Duodenal mucosa (tissue), 2 donors: ENCODE data around the gene GPR161.

Experiments
- H3K27ac ChIP-seq: one replicate; pipeline ENCODE4 v1.7.0; 2013; ENCODE audit warnings: low read depth, low read length
- H3K27me3 ChIP-seq, 2 donors: one replicate each; pipeline ENCODE4 v1.7.0; 2013; ENCODE audit warnings: low read length in 2 of 2, control low read depth in 1 of 2; ENCODE audit not compliant: insufficient read depth in 2 of 2, control insufficient read depth in 1 of 2
- H3K36me3 ChIP-seq, 2 donors: one replicate each; pipeline ENCODE4 v1.7.0; 2013; ENCODE audit warnings: low read length in 2 of 2, control low read depth in 1 of 2; ENCODE audit not compliant: insufficient read depth in 2 of 2, control insufficient read depth in 1 of 2
- H3K4me1 ChIP-seq, 2 donors: one replicate each; pipeline ENCODE4 v1.7.0; 2013; ENCODE audit warnings: low read length in 2 of 2, control low read depth in 1 of 2; ENCODE audit not compliant: insufficient read depth in 2 of 2, control insufficient read depth in 1 of 2
- H3K4me3 ChIP-seq, 2 donors: one replicate each; pipeline ENCODE4 v1.7.0; 2013; ENCODE audit warnings: low read length in 2 of 2, low read depth in 1 of 2
- H3K9ac ChIP-seq, 2 donors: one replicate each; pipeline ENCODE4 v1.7.0; 2013; ENCODE audit warnings: low read length in 2 of 2, low read depth in 1 of 2
- H3K9me3 ChIP-seq, 2 donors: one replicate each; pipeline ENCODE4 v1.7.0; 2013; ENCODE audit warnings: low read length in 2 of 2, control low read depth in 1 of 2; ENCODE audit not compliant: control insufficient read depth in 1 of 2

Gene GPR161

DNA sequence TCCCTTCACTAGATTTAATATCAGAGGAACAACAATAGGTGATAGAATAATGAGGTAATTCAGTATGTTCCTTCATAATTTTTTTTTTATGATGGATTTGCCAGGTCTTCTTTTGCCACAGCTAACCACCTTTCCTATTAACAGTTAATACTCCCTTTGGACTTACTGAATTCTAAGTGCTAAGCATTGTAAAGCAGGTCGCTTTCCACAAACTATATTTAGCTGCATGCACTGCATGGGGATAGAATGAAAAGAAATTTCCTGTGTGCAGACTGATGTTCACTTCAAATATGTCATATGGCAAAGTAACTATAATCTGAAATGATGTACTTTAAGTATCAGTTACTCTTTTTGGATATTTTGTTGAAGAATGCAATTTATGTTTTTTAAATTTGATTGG is 85.8 kb downstream of the GPR161 start:
- no peaks in the 10 kb centered on the region for H3K27me3 ChIP-seq
- no peaks in the 10 kb centered on the region for H3K4me1 ChIP-seq
- no peak overlapping the region for H3K9ac ChIP-seq
- H3K36me3 ChIP-seq, result peaks cover 10 to 12% of the 10 kb centered on the region in 2 donors
- H3K4me3 ChIP-seq, result no peak overlapping the region
- H3K9me3 ChIP-seq, result no peaks in the 10 kb centered on the region
- no peak overlapping the region for H3K27ac ChIP-seq

DNA sequence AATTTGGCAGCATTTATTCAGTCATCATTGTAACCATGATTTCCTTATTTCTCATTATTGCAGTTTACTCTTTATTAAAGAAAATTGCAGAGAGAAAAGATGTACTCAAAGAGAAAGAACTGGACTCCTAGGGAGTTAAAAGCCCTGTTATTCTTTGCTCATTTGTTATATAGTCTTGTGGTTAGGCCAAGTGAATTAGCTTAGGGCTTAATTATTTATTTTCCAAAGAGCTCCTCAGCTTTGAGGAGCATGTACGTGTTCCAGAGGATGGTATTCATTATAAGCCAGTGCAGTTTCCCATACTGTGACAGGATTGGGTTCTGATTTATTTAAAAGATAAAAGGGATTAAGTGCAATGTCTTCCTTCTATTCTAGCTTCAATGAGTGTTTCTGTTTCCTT is 86.4 kb downstream of the GPR161 start:
- Histone ChIP-seq H3K9ac (no peak overlapping the region), H3K4me1 (no peaks in the 10 kb centered on the region), H3K27ac (no peak overlapping the region), H3K9me3 (no peaks in the 10 kb centered on the region), H3K27me3 (no peaks in the 10 kb centered on the region), H3K36me3 (peaks cover 10 to 12% of the 10 kb centered on the region in 2 donors), H3K4me3 (no peak overlapping the region)

DNA sequence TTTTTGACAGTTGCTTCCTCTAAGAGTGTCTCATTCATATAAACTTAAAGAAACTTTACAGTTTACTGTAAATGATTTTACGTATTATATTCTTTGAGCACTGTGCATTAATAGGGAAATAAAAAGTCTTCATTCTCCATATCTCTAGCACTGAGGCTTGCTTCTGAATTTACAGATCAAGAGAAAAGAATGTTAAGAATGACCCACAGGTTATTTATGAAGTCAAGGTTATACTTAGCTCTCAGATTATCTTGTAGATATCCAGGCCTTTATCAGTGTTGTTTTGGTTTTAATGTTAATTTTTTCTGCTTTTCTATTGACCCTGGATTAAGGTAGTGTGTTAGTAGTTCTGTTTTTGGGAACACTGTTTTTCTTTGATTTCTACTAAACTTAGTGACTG is 91.4 kb downstream of the GPR161 start:
- Histone ChIP-seq H3K9me3 (no peaks in the 10 kb centered on the region), H3K36me3 (peaks cover 17 to 18% of the 10 kb centered on the region in 2 donors), H3K4me1 (no peaks in the 10 kb centered on the region), H3K4me3 (no peak overlapping the region), H3K27me3 (no peaks in the 10 kb centered on the region), H3K27ac (no peak overlapping the region), H3K9ac (no peak overlapping the region)

DNA sequence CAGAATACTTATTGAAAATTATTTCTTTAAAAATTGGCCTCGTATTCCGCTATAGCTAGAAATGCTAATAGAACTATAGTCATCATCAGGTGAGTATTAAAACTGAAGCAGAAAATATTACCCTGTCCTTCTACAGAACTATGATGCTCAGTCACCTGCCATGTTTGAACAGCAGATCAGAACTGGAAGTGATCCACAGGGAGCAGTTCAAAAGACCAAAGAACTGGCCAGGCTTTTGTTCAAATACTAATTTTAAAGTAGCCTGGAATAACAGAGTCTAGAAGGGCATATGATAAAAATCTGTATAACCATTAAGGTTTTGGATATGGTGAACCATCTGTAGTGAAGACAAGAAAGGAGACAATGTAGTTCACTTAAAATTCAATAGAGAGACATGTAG is 94.4 kb downstream of the GPR161 start:
- no peak overlapping the region for H3K4me3 ChIP-seq
- H3K9me3 ChIP-seq, result no peaks in the 10 kb centered on the region
- H3K27ac ChIP-seq, result no peak overlapping the region
- H3K27me3 ChIP-seq, result no peaks in the 10 kb centered on the region
- H3K36me3 ChIP-seq, result peaks cover 15 to 17% of the 10 kb centered on the region in 2 donors
- H3K9ac ChIP-seq, result no peak overlapping the region
- no peaks in the 10 kb centered on the region for H3K4me1 ChIP-seq

DNA sequence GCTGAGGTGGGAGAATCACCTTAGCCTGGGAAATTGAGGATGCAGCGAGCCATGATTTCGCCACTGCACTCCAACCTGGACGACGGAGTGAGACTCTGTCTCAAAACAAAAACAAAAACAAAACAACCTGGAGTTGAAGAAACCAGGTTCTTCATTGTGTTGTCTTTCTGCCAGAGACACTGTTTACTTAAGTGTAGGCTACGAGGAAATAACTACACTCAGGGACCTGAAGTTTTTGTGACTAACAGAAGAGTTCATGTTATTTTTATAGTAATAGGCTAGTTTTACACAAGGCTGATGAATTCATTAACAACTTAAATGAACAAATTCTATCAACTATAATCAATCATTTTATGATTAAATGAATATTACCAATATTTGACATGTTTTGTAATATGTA is 101.4 kb downstream of the GPR161 start:
- no peaks in the 10 kb centered on the region for H3K9me3 ChIP-seq
- no peaks in the 10 kb centered on the region for H3K27me3 ChIP-seq
- H3K27ac ChIP-seq, result no peak overlapping the region
- no peak overlapping the region for H3K4me3 ChIP-seq
- H3K36me3 ChIP-seq, result no peaks in the 10 kb centered on the region
- H3K4me1 ChIP-seq, result peaks cover 0 to 4% of the 10 kb centered on the region in 2 donors
- H3K9ac ChIP-seq, result no peak overlapping the region

DNA sequence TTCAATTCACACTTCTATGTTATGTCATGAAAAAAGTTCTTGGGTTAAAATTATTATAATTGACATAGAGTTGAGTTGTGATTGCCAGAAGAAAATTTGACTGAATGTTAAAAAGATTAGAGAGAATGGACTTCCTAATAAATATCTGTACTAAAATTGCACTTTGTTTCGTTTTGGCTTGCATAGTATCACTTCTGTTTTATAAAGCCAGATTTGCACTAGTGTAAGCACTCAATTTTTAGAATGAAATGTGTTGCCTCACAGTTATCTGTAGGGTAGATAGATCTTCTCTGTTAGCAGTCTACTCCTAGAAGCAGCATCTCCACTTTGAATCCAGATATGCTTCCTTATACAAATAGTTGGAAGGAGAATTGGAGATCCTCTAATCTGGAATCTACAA is 104.7 kb downstream of the GPR161 start:
- Histone ChIP-seq H3K9ac (no peak overlapping the region), H3K9me3 (no peaks in the 10 kb centered on the region), H3K4me3 (no peak overlapping the region), H3K36me3 (peaks cover 4 to 5% of the 10 kb centered on the region in 2 donors), H3K27ac (no peak overlapping the region), H3K4me1 (peaks cover 0 to 4% of the 10 kb centered on the region in 2 donors), H3K27me3 (no peaks in the 10 kb centered on the region)

DNA sequence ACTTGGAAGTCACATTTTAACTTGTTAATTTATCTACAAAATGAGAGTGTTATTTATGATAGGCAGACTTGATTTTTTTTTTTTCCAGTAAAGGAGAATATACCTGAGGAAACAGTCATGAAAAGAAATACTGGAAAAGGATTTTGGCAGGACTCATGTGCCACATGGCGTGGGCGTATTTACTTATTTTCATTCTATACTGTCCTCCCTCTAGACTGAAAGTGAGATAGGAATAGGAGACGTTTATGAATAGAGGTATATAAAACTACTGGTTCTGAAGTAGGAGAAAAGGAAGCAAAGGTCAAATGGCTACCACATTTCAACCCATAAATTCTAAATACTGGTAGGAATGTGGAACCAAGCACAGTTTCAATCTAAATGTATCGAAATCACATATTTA is 105.1 kb downstream of the GPR161 start:
- H3K9ac ChIP-seq, result no peak overlapping the region
- H3K9me3 ChIP-seq, result no peaks in the 10 kb centered on the region
- peaks cover 5 to 8% of the 10 kb centered on the region in 2 donors for H3K36me3 ChIP-seq
- H3K4me1 ChIP-seq, result peaks cover 0 to 4% of the 10 kb centered on the region in 2 donors
- no peak overlapping the region for H3K4me3 ChIP-seq
- no peak overlapping the region for H3K27ac ChIP-seq
- H3K27me3 ChIP-seq, result no peaks in the 10 kb centered on the region

DNA sequence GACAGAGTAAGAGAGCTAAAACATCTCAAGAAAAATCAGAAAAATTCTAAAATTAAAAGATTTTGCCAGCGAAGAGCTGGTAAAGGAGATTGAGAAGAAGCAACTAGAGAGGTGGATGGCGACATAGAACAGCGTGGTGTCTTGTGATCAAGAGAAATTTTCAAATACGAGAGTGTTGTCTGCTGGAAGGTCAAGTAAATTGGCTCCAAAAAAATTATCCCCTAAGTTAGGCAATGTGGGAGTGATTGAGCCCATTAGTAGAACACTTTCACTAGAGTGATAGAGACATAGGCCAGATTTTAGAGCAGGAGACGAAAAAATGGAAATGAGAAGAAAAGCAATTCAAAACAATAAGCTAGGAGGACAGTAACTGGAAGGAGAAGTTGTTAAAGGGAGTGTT is 105.5 kb downstream of the GPR161 start:
- Histone ChIP-seq H3K4me3 (no peak overlapping the region), H3K27me3 (no peaks in the 10 kb centered on the region), H3K36me3 (peaks cover 5 to 9% of the 10 kb centered on the region in 2 donors), H3K9me3 (no peaks in the 10 kb centered on the region), H3K9ac (no peak overlapping the region), H3K27ac (no peak overlapping the region), H3K4me1 (peaks cover 0 to 4% of the 10 kb centered on the region in 2 donors)
